Measurements from ENCODE around the gene SGCD.

DNA sequence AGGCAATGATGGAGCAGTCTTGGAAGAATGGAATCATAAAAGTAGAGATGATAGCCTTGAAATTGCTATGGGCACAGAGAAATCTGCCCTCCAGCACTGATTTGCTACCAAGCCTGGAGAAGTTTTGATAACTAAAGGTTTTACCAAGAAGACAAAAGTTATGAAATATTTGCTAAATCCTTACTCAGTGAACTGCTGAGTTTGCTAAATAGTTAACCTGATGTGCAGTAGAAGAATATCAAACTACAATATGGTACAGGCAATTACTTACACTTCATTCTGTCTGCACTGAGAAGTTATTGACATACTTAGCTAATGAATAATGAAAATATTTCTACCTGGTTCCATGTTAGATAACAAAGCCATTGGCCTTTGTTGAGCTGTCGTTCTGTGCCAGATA lies 124.5 kb downstream of the SGCD start:
- no peak for TF ChIP-seq ZNF571 (tag by site-specific recombination; IDR thresholded peaks at IDR 0.05)
- TF ChIP-seq CTCF (tag by site-specific recombination; IDR thresholded peaks at IDR 0.05) = no peak
- no peak for TF ChIP-seq PBX3 (CRISPR knock-in tag; IDR thresholded peaks at IDR 0.05)
- TF ChIP-seq ZBTB17 (tag by site-specific recombination; IDR thresholded peaks at IDR 0.05) = no peak
- TF ChIP-seq IKZF3 (tag by site-specific recombination; IDR thresholded peaks at IDR 0.05) = no peak
- no peak for TF ChIP-seq ZNF621 (tag by site-specific recombination; IDR thresholded peaks at IDR 0.05)
- no peak for TF ChIP-seq MEIS1 (CRISPR knock-in tag; IDR thresholded peaks at IDR 0.05; ENCODE audit: borderline replicate concordance)
- no peak for TF ChIP-seq ZNF274 (IDR thresholded peaks at IDR 0.05; ENCODE audit: low read length)
- no peak for TF ChIP-seq ZNF274 (tag by site-specific recombination; IDR thresholded peaks at IDR 0.05; ENCODE audit: borderline replicate concordance)
- no peak for TF ChIP-seq YY1 (tag by site-specific recombination; IDR thresholded peaks at IDR 0.05)
- no peak for TF ChIP-seq ZNF626 (tag by site-specific recombination; IDR thresholded peaks at IDR 0.05)
- no peak for TF ChIP-seq ZBTB8A (tag by site-specific recombination; IDR thresholded peaks at IDR 0.05)
- TF ChIP-seq PRDM10 (tag by site-specific recombination; IDR thresholded peaks at IDR 0.05) = no peak
- no peak for TF ChIP-seq ZNF266 (tag by site-specific recombination; IDR thresholded peaks at IDR 0.05; ENCODE audit: low read depth)

Data from HEK293 (cell line).